ENCODE results near the gene MRPL45. TPM values are rescaled to one million over a fixed set of nuclear protein-coding genes. Genes with fewer than 3 reads are reported as not detected.

Gene MRPL45
- total RNA-seq, 1 donor from 2014 or later, result 34.0 TPM

DNA sequence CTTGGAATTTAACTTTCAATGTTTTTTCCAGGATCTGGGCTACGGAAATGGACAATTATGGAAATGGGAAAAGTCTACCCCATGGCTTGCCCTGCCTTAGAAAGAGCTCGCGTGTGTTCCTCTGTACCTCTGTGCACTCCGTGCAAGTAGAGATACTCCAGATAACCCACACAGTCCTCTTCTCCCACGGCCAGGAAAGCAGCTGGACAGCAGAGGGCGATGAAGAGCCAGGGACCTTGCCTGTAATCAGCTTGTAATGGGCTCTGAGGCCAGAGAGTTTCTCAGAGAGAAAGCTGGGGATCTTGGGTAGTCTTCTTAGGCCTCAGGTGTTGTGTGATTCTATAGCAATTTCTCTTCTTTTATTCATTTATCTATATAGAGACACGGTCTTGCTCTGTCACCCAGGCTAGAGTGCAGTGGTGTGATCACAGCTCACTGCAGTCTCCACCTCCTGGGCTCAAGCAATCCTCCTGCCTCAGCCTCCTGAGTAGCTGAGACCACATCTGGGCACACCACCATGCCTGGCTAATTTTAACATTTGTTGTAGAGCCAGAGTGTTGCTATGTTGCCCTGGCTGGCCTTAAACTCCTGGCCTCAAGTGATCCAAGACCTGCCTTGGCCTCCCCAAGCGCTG lies 52.2 kb downstream of the MRPL45 start:
- peak; percentile 71 for DNase-seq (ENCODE audit: low read depth)

DNA sequence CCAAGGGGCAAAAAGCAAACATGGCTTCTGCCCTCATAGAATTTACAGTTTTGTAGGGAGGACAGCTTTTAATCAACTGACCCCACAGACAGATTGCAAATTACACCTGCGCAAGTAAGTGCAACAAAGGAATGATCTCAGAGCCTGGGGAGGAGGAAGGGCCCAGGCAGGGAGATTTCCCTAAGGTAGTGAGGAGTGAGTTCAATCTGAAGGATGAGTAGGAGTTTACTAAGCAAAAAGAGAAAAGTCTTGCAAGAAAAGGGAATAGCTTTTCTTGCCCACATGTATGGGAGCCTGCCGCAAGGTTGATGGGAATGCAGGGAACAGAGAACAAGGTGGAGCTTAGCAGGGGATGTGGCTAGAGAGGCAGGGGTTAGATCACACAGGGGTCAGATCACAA lies 53.1 kb downstream of the MRPL45 start:
- no peak for DNase-seq (ENCODE audit: low read depth)

DNA sequence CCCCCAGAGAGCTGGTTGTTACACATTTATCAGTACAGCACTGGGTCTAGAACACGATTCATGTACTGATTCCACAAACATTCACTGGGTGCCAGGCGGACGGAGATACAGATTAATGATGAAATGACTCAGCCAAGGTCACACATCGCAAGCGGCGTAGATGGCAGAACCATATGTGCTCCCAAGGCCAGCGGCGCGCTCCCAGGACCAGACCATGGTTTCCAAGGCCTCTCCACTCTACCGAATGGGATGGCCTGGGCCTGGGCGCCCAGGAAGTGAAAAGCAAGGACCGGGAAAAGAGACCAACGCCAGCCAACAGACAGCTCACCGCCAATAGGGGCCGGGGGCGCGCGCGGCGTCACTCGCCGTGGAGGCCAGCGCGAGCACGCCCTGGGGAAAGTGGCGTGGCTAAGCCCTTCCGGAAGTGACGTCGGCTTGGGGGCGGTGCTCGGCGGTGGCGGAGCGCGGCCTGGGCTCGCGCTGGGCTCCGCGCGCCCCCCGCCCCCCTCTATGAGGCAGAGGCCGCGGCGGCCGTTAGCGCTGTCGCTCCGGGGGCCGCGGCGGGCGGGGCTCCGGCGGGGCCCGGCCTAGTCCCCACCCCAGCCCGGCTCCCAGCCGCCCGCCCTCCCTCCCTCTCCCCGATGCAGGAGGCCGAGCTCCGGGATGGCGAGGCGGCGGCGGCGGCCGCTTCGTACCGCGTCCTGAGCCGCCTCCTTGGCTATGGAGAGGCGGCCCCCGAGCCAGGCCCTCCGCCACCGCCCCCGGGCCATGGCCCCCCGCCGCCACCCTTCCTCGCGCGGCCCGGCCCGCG lies 54.6 kb downstream of the MRPL45 start, which contains the start of gene SOCS7:
Gene SOCS7 (plus strand): TSS at position 433 of the 811 bp plus-strand sequence. CDS start 209 bp downstream, at position 642.
- peak; percentile 59 for DNase-seq (ENCODE audit: low read depth)

DNA sequence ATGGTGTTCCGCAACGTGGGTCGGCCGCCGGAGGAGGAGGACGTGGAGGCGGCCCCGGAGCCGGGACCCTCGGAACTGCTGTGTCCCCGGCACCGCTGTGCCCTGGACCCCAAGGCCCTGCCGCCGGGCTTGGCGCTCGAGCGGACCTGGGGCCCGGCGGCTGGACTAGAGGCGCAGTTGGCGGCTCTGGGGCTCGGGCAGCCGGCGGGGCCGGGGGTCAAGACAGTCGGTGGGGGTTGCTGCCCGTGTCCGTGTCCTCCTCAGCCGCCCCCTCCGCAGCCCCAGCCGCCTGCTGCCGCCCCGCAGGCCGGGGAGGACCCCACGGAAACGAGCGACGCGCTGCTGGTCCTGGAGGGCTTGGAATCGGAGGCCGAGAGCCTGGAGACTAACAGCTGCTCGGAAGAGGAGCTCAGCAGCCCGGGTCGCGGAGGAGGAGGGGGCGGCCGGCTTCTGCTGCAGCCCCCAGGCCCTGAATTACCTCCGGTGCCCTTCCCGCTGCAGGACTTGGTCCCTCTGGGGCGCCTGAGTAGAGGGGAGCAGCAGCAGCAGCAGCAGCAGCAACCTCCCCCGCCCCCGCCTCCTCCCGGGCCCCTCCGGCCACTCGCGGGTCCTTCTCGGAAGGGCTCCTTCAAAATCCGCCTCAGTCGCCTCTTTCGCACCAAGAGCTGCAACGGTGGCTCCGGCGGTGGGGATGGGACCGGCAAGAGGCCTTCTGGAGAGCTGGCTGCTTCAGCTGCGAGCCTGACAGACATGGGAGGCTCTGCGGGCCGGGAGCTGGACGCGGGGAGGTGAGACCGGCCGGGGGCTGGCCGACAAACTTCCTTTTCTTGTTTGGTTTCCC lies 55.5 kb downstream of the MRPL45 start:
- DNase-seq (ENCODE audit: low read depth), result no peak

DNA sequence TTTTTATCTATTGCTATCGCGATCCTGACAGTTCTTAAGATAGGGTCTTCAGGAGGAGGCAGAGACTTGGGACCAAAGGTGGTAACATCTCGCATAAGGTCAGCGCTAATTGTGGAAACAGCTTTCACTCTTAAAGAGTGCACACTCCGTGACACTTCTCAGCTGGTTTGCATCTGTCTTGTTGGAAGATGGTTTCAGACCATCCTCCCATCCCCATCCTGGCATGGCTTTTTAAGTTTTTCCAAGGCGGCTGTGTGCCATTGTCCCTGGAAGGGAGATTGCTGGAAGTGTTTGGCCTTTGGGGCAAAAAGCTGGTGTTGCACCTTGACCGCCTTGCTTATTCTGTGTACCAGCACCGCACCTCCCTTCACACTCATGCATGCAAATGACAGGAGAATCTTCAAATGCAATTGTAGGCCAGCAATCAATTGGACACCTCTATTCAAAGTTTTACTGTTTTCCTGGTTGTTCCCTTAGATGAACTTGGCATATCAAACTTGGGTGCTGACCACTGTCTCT lies 56.2 kb downstream of the MRPL45 start:
- DNase-seq (ENCODE audit: low read depth), result no peak

DNA sequence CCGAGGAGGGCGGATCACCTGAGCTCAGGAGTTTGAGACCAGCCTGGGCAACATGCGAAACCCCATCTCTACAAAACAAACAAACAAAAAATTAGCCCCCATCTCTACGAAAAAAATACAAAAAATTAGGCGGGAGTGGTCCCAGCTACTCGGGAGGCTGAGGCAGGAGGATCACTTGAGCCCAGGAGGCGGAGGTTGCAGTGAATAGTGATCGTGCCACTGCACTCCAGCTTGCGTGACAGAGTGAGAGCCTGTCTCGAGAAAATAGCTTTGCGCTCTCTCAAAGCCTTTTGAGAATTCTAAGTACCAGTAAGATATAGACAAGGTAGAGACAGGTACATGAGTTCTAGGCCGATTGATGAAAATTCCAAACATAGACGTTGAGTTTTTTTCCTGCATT lies 56.7 kb downstream of the MRPL45 start:
- DNase-seq (ENCODE audit: low read depth), result no peak

DNA sequence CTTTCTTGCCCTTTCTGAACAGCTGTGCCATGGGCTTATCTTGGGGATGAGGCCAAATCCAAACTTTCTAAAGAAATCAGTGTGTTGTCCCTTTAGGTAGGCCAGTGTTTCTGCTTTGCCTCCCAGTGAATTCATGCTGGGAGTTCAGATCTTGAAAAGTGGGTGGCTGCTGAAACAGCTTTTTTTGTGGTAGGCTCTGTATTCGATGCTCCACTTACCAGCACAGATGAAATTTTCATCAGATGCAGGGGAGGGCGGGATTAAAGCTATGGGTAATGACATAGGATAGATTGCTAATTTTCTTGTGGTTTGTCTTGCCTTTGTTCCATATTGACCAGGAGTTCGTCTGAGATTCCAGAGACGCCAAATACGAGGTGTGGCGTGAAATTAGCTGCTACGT lies 57.5 kb downstream of the MRPL45 start:
- no peak for DNase-seq (ENCODE audit: low read depth)

DNA sequence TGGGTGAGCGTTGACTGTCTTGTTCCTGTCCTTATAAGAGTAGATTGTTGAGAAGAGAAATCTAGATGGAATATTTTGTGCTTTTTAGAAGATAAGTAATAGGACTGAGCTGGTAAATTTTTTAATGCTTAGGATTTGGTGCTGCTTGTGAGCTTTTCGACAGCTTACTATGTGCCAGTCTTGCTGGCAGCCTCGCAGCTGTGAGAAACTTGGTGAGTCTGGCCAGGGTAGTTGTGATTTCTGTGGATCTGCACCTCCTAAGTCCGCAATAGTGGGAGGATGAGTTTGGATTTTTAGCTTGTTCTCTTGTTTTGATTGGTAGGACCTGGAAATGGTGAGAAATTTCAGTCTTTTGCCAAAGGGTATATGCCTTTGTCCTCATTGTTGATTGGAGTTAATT lies 58.3 kb downstream of the MRPL45 start:
- no peak for DNase-seq (ENCODE audit: low read depth)

DNA sequence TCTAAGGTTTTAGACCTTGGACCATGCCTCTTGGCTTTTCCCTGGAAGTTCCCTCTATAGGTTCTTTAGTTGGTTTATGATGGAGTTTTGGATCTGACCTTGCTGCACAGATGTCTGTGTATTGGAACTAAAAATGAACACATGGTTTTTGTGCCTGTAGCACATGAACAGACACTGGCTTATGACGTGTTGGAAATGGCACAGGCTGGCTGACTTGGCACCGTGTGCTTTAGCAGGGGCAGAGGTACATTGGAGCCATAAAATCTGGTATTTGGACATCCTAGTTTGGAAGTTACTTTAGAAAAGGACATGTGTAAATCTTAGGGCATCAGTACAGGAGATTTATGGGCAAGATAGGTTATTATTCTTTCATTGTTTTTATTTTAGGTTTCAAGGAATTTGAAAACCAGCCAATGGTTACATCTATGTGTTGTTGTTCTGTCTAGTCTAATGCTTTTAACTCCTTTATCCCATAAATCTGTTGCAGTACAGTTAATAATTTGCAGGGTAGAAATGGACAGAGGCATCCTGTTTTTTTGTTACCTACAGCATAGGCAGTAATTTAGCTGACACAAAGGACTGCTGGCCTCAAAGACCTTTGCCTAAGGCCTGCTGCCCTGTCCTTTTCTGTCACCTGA lies 60.6 kb downstream of the MRPL45 start:
- peak; percentile 40 for DNase-seq (ENCODE audit: low read depth)

DNA sequence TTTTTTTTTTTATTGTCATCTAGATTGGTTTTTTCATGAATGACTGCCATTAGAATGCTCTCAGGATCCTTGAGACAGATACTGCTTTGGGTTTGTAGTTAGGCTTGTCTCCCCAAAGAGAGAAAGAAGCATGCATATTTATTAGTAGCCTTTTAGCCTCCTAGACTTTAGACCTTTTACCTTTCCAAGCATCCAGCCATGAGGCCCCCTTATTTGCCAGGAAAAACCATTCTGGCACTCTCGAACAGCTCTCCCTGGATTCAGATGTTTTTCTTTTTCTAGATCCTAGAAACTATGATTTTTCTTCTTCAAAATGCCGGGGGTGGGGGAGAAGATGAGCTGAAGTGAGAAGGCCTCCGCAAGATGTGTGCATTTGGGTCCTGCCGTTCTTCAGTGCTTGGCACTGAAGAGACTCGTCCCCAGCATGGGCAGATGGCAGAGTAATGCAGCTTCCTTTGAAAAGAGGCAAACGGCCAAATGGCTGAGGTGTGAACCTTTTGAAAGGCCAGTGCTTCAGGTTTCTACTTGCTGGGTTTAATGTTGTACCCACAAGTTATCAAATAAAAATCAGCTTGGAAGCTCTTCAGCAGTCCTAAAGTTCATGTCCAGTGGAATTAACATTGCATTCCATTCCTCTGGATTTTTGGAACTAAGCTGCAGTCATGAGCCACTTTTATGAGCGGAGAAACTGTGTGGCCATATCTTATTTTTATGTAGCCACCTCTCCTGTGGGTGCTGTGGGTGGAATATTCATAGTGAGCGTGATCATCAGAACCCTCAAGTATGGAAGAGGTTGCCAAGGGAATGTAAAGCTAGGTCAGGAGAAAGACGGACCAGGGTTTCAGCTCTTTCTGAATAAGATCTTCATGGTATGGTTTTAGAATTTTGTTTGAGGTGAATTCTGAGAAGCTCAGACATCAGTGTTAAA lies 61.9 kb downstream of the MRPL45 start:
- no peak for DNase-seq (ENCODE audit: low read depth)

DNA sequence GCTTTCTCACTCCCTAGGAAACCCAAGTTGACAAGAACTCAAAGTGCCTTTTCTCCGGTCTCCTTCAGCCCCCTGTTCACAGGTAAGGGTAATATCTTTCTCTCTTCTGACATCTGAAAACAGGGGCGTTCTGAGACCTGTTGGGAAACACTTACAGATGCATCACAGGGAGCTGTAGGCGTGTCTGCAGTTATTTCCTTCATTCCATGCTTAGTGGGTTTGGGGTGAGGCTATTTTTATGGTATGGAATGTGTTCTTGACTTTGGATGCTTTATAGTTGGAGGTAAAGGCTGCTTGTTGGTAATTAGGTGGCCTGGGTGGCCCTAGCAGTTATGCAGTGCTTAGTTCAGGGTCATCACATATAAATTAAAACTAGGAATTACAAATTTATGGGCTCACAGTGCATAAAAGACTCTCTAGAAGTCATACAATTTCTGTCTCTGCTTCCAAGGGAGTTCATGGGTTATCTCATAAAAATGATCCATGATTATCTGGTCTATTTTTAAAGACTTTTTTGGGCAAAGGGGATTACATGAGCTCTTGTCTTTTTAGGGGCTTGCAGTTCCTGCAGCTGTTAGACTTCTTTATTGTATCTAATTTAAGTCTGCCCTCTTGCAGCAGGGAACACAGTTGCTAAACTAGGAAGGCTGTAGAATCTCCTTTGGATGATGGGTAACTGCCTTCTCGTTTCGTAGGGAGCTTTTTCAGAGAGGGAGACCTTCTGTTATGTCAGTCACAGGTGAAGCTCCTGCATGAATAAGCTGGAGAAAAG lies 64.9 kb downstream of the MRPL45 start:
- peak; percentile 24 for DNase-seq (ENCODE audit: low read depth)

DNA sequence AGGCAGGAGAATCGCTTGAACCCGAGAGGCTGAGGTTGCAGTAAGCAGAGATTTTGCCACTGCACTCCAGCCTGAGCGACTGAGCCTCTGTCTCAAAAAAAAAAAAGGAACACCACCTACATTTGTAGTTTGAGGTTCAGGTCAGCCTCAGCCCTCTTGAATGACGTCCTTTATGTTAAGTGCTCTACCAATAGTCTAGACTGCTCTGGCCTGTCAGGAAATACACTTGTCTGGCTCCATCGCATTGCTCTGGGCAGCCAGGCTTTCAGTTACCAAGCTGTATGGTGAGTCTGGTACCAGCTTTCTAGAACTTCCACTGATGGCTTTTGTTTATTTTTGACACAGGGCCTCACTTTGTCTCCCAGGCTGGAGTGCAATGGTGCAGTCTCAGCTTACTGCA lies 66.0 kb downstream of the MRPL45 start:
- no peak for DNase-seq (ENCODE audit: low read depth)

DNA sequence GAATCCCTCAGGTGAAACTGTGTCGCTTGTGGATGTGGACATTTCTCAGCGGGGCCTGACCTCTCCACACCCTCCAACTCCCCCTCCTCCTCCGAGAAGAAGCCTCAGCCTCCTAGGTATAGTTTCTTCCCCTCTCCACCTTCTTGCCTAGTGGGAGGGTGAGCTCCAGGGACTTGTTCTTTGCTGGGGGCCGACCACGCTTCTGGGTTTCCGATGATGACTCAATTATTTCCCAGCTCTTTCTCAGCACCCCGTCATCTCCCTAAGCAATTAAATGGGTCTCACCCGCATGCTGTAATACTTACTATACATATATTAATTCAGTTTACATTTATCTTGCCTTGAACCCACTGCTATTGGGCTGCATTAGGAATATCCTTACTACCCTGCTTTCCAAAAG lies 67.8 kb downstream of the MRPL45 start:
- DNase-seq (ENCODE audit: low read depth), result no peak

DNA sequence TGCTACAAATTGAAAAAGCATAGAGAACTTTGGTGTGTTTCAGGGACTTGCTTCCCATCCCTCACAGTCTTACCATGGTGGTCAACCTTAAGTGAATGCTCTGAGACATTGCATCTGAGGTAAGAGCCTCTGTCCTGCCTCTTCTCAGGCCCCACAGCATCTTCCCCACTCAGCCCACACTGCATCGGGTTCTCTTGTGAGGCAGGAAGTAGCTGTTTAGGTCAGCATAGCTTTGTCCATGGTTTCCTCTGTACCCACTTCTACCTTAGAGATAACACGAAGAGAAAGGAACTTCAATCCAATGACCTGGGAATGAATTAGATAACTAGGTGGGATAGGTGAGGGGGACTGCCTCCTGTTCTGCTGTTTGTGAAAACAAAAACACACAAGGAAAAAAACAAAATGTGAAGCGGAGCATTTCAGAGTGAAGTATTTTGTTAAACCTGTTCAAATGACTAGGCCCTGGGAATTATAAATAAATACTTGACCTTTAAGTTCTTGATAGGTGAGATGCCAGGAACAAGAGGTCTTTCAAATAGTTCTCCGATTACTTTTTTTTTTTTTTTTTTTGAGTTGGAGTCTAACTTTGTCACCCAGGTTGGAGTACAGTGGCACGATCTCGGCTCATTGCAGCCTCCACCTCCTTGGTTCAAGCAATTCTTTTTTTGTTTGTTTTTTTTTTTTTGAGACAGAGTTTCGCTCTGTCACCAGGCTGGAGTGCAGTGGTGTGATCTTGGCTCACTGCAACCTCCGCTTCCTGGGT lies 72.3 kb downstream of the MRPL45 start:
- DNase-seq (ENCODE audit: low read depth), result no peak

Other genes with a start within 250 kb of the MRPL45 start
- gene TBC1D3C, start 228.5 kb upstream of the MRPL45 start, total RNA-seq, result not detected in 2 replicates
- gene TBC1D3E, start 169.2 kb upstream of the MRPL45 start, total RNA-seq, result not detected in 2 replicates
- not detected in 2 replicates for gene TBC1D3, start 104.6 kb upstream of the MRPL45 start, total RNA-seq
- under 0.01 TPM in 1 of 2 replicates, not detected in the other for gene GPR179, start 46.8 kb downstream of the MRPL45 start, total RNA-seq
- 9.2 and 16.2 TPM in 2 replicates for gene SOCS7, start 54.7 kb downstream of the MRPL45 start, total RNA-seq
- gene ARHGAP23, start 131.3 kb downstream of the MRPL45 start, total RNA-seq, result 7.5 and 47.9 TPM in 2 replicates